ENCODE results near the gene UTP4. TPM values are rescaled to one million over a fixed set of nuclear protein-coding genes. Genes with fewer than 3 reads are reported as not detected.

Gene UTP4
- total RNA-seq, 3 donors from 2014 or later: 24.6 to 34.1 (median 33.9) TPM

DNA sequence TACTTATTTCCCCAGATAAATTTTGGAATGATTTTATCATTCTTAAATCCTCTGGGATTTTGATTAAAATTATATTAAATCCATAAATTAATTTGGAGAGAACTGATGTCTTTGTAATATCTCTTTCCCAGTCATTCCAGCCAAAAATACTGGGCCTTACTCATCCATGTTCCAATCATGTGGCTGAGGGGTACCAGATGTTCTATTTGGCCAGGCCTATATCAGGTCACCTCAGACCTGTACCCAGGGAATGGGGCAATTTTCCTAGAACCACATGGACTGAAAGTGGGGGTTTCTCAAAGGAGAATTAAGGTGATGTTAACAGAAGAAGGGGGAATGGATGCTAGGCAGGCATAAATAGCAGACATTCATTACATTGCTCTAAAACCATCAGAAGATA lies 62.0 kb downstream of the UTP4 start:
- H3K4me1 ChIP-seq: no peaks in the 10 kb centered on the region
- TF ChIP-seq, protein P1, sequence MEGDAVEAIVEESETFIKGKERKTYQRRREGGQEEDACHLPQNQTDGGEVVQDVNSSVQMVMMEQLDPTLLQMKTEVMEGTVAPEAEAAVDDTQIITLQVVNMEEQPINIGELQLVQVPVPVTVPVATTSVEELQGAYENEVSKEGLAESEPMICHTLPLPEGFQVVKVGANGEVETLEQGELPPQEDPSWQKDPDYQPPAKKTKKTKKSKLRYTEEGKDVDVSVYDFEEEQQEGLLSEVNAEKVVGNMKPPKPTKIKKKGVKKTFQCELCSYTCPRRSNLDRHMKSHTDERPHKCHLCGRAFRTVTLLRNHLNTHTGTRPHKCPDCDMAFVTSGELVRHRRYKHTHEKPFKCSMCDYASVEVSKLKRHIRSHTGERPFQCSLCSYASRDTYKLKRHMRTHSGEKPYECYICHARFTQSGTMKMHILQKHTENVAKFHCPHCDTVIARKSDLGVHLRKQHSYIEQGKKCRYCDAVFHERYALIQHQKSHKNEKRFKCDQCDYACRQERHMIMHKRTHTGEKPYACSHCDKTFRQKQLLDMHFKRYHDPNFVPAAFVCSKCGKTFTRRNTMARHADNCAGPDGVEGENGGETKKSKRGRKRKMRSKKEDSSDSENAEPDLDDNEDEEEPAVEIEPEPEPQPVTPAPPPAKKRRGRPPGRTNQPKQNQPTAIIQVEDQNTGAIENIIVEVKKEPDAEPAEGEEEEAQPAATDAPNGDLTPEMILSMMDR (IDR thresholded peaks at IDR 0.05): no peak
- TF ChIP-seq POLR2A (IDR thresholded peaks at IDR 0.05) (no peak), POLR2AphosphoS5 (IDR thresholded peaks at IDR 0.05) (no peak)
- no peaks in the 10 kb centered on the region for H3K27me3 ChIP-seq
- intact Hi-C loops (cut with DNase I; ENCODE audit: low total_unique reads): no loop called here
- H3K4me3 ChIP-seq: no peak overlapping the region
- no peaks in the 10 kb centered on the region for H3K9me3 ChIP-seq
- DNase-seq (ENCODE audit: low spot score in 2 of 2): no peak
- H3K27ac ChIP-seq: no peak overlapping the region
- no peaks in the 10 kb centered on the region for H3K36me3 ChIP-seq

GRCh38 chr16:69195369-69196029 lies 63.0 kb downstream of the UTP4 start:
- Histone ChIP-seq H3K27me3 (no peaks in the 10 kb centered on the region), H3K36me3 (no peaks in the 10 kb centered on the region), H3K27ac (no peak overlapping the region), H3K9me3 (no peaks in the 10 kb centered on the region), H3K4me1 (no peaks in the 10 kb centered on the region), H3K4me3 (no peak overlapping the region)
- DNase-seq (ENCODE audit: low spot score in 2 of 2): no peak
- intact Hi-C loops (cut with DNase I; ENCODE audit: low total_unique reads): no loop called here
- TF ChIP-seq POLR2A (IDR thresholded peaks at IDR 0.05) (no peak), POLR2AphosphoS5 (IDR thresholded peaks at IDR 0.05) (no peak)
- TF ChIP-seq, protein P1 (IDR thresholded peaks at IDR 0.05): no peak

- no peak for DNase-seq (ENCODE audit: low spot score in 2 of 2)
- H3K27me3 ChIP-seq: no peaks in the 10 kb centered on the region
- no peaks in the 10 kb centered on the region for H3K9me3 ChIP-seq
- no peak overlapping the region for H3K4me3 ChIP-seq
- no peak overlapping the region for H3K27ac ChIP-seq
- TF ChIP-seq POLR2AphosphoS5 (IDR thresholded peaks at IDR 0.05): no peak
- TF ChIP-seq, protein P1 (IDR thresholded peaks at IDR 0.05): no peak
- no peak for TF ChIP-seq POLR2A (IDR thresholded peaks at IDR 0.05)
- no peaks in the 10 kb centered on the region for H3K4me1 ChIP-seq
- H3K36me3 ChIP-seq: no peaks in the 10 kb centered on the region
- intact Hi-C loops (cut with DNase I; ENCODE audit: low total_unique reads): no loop called here
Measured at GRCh38 chr16:69197573-69197972, 65.1 kb downstream of the UTP4 start.

- no peaks in the 10 kb centered on the region for H3K27me3 ChIP-seq
- peak overlapping the region in 1 of 3 donors; percentile 31 for H3K4me3 ChIP-seq
- peak overlapping the region; percentile 62 to 82 for H3K27ac ChIP-seq
- peak in 1 of 2 donors; percentile 48 for DNase-seq (ENCODE audit: low spot score in 2 of 2)
- H3K9me3 ChIP-seq: no peaks in the 10 kb centered on the region
- H3K4me1 ChIP-seq: no peaks in the 10 kb centered on the region
- no peaks in the 10 kb centered on the region for H3K36me3 ChIP-seq
- TF ChIP-seq POLR2AphosphoS5 (IDR thresholded peaks at IDR 0.05) (peak in 1 of 3 donors; percentile 35), POLR2A (IDR thresholded peaks at IDR 0.05) (no peak)
- TF ChIP-seq, protein P1 (IDR thresholded peaks at IDR 0.05): no peak
- intact Hi-C loops (cut with DNase I; ENCODE audit: low total_unique reads): no loop called here
Measured at GRCh38 chr16:69199382-69199781, 66.9 kb downstream of the UTP4 start.

DNA sequence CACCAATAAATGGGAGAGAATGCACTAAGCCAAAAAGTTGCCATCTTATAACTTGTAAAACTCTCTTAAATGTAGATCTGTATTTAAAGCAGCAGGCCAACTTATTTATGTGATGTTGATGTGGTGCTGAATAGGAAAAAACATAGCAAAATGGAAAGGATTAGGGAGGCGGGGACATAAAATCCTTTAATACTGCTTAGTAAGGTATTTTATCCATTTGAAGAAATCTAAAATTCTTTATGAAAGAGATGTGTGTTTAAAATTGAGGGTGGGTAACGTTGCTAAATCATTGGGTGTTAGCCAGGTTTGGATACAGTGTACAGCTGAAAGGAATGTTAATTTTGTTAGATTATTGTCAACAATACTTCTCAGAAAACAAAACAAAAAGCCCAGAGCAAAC lies 68.8 kb downstream of the UTP4 start:
- intact Hi-C loops (cut with DNase I; ENCODE audit: low total_unique reads): no loop called here
- Histone ChIP-seq H3K4me3 (no peak overlapping the region), H3K9me3 (no peaks in the 10 kb centered on the region), H3K27me3 (no peaks in the 10 kb centered on the region), H3K4me1 (no peaks in the 10 kb centered on the region), H3K36me3 (no peaks in the 10 kb centered on the region), H3K27ac (peak overlapping the region in 1 of 2 donors; percentile 46)
- TF ChIP-seq POLR2AphosphoS5 (IDR thresholded peaks at IDR 0.05): no peak
- TF ChIP-seq POLR2A (IDR thresholded peaks at IDR 0.05): no peak
- TF ChIP-seq, protein P1 (IDR thresholded peaks at IDR 0.05): no peak
- DNase-seq (ENCODE audit: low spot score in 2 of 2): no peak

Data from breast epithelium (tissue), 4 donors.